Measurements from ENCODE around the gene C14orf132.

Gene C14orf132

GRCh38 chr14:96121660-96122395, 82.7 kb downstream of the C14orf132 start:
- no peak for DNase-seq

- DNase-seq: peak; percentile 31
These were observed 83.3 kb downstream of the C14orf132 start for GRCh38 chr14:96122496-96122895.

- no peak for DNase-seq
These were observed 86.4 kb downstream of the C14orf132 start for GRCh38 chr14:96125536-96125935.

GRCh38 chr14:96126339-96126782, 87.2 kb downstream of the C14orf132 start:
- DNase-seq: no peak

GRCh38 chr14:96126783-96127271, 87.7 kb downstream of the C14orf132 start:
- DNase-seq: no peak

- DNase-seq: no peak
These were observed 90.1 kb downstream of the C14orf132 start for GRCh38 chr14:96129128-96129736.

- no peak for DNase-seq
These were observed 91.2 kb downstream of the C14orf132 start for GRCh38 chr14:96130391-96130790.

GRCh38 chr14:96130854-96131253, 91.7 kb downstream of the C14orf132 start:
- DNase-seq: peak; percentile 66

- DNase-seq: no peak
These were observed 92.7 kb downstream of the C14orf132 start for GRCh38 chr14:96131836-96132235.

GRCh38 chr14:96134508-96134907, 95.3 kb downstream of the C14orf132 start:
- DNase-seq: no peak

GRCh38 chr14:96135285-96135684, 96.1 kb downstream of the C14orf132 start:
- DNase-seq: no peak

GRCh38 chr14:96136371-96137005, 97.3 kb downstream of the C14orf132 start:
- DNase-seq: peak; percentile 82

- DNase-seq: no peak
These were observed 99.1 kb downstream of the C14orf132 start for GRCh38 chr14:96138241-96138640.

GRCh38 chr14:96139169-96139568, 100.0 kb downstream of the C14orf132 start:
- no peak for DNase-seq

GRCh38 chr14:96139879-96140278, 100.7 kb downstream of the C14orf132 start:
- peak; percentile 6 for DNase-seq

GRCh38 chr14:96140952-96141351, 101.8 kb downstream of the C14orf132 start:
- DNase-seq: no peak

Measured in NCI-H226 (cell line).